Activated gamma-delta T cell treated with Interleukin-2 at 50 U/mL for 16 hours (primary cell): ENCODE measurements around the gene CAMK1D.
"Not testable (repeated sequence)": the region's sequence is repeated elsewhere in the genome, so short reads cannot be mapped to it uniquely, and the experiment has no call there.

Experiments used
- DNase-seq: peaks from one replicate; pipeline ENCODE4 v3.0.0-alpha.2; 2020

Gene CAMK1D

GRCh38 chr10:12431151-12432101 is 82.1 kb downstream of the CAMK1D start:
- no peak for DNase-seq

- no peak for DNase-seq
These were observed 83.2 kb downstream of the CAMK1D start for GRCh38 chr10:12432402-12433189.

- no peak for DNase-seq
These were observed 84.9 kb downstream of the CAMK1D start for GRCh38 chr10:12434277-12434676.

GRCh38 chr10:12434677-12435076 is 85.3 kb downstream of the CAMK1D start:
- DNase-seq, result not testable (repeated sequence)

DNA sequence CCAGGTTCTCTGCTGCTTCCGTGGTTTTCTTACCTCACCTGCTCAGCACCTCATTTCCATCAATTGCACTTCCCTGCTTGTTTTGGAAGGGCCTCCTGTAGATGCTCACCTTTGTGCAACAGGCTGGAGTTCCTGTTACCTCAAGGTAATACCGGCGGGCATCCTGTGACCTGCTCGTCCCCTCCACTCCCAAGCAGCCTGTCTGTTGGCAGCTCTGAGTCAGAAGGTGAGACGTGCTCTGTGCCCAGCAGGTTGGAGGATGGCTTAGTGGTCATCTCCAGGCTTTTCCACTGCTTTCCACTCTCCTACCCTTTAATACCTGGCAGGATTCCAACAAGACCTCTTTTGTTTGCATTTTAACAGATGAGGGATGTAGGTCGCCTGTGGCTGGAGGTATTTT is 86.0 kb downstream of the CAMK1D start:
- DNase-seq, result no peak

DNA sequence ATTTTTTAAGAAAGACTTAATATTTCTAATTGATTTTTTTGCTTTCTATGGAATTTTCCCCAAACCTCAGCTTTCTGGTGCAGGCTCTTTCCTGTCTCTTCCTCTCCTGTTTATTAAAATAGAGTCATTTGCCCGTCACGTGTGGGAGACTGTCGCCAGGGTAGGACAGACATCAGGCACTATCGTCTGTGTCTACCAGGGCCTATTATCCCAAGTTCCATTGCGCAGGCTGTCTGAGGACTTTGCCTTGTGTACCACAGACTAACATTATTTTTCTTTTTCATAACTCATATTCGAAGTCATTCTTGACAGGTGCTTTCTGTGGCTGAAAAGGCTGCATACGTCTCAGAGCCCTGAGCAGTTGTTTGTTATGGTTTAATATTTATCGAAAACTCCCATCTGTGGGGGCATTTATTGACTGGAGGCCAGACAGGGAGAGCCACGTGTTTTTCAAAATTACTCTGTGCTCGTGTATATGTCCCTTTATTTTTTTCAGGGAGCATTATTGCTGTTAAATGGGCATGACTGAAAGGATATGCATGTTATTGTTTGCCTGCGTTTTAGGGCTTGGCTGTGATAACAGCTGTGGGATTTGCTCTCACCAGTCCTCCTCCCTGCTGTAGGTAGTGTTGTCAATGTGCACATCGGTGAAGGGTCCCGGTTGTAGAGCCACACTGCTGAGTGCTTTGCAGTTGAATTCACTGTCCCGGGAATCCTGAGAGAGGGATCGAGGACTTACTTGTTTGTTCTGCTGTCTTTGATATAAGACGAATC is 89.8 kb downstream of the CAMK1D start:
- DNase-seq, result no peak

GRCh38 chr10:12439767-12440166 is 90.4 kb downstream of the CAMK1D start:
- not testable (repeated sequence) for DNase-seq

DNA sequence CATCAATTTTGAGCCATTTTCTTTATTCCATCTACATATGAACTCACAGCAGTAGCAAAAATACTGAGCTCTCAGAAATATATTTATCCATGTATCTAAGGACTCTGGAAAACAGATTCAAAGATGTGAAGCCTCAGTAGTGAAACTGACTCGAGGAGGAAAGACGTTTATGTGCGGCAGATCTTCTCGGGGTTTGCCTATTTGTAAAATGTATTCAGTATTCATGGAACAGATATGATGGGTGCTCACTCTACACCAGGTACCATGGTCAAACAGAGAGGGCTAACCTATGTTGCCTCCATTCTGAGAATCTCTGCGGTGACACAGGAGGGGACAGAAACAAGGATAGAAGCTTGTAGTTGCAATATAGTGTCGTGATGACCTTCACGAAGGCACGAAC is 93.7 kb downstream of the CAMK1D start:
- DNase-seq, result no peak

- DNase-seq, result no peak
These were observed 95.8 kb downstream of the CAMK1D start for GRCh38 chr10:12444981-12445700.

DNA sequence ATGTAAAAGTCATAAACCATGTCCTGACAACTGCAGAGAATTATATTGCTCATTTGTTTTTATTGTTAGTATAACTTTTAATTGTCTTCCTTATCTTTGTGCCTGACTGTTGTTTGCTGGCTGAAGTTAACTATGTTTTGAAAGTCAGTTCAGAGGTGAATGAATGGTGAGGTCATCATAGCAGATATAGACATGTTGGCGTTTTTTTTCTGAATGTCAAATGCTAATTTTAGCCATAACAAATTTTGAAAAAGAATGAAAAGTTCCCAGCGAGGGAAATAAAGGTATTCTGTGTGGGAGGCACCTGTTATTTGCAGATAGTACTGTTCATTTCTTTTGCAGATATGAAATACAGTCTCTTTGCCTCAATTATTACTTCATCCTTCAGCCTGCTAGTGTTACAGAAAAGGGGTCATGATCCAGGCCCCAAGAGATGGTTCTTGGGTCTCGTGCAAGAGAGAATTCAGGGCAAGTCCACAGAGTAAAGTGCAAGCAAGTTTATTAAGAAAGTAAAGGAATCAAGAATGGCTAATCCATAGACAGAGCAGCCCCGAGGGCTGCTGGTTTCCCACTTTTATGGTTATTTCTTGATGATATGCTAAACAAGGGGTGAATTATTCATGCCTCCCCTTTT is 96.5 kb downstream of the CAMK1D start:
- DNase-seq, result no peak

- no peak for DNase-seq
These were observed 99.0 kb downstream of the CAMK1D start for GRCh38 chr10:12448340-12448728.

DNA sequence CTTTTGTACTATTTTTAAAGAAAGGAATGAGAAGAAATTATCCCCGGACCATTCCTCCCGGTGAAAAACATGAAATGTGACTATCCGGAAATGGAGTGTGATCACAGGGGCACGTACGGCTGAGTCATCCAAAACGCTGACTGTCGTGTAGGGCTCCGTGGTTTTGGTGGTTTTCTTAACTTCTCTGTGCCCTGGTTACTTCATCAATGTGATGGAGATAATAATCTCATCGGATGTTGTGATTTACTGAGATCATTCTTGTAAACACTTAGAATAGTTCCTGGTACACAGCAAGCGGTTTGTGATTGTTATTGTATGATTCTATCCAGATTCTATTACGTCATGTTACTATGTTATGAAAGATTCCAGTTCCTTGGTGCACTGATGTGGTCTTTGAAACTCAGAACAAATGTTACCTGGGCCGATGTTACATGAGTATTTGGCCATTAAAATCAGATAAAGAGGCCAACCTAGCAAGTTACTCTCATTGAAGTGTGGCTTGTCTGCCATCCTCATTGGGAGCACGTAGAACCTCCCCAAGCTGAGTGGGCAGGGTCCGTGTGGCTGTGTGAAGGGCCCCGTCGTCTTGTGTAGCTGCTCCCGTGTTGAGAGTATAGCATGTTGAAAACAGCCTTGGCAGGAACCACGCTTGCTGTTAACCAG is 99.5 kb downstream of the CAMK1D start:
- peak; percentile 73 for DNase-seq

- no peak for DNase-seq
These were observed 106.0 kb downstream of the CAMK1D start for GRCh38 chr10:12455318-12455717.

- no peak for DNase-seq
These were observed 106.4 kb downstream of the CAMK1D start for GRCh38 chr10:12455766-12456165.

- DNase-seq, result no peak
These were observed 110.0 kb downstream of the CAMK1D start for GRCh38 chr10:12459340-12459739.

DNA sequence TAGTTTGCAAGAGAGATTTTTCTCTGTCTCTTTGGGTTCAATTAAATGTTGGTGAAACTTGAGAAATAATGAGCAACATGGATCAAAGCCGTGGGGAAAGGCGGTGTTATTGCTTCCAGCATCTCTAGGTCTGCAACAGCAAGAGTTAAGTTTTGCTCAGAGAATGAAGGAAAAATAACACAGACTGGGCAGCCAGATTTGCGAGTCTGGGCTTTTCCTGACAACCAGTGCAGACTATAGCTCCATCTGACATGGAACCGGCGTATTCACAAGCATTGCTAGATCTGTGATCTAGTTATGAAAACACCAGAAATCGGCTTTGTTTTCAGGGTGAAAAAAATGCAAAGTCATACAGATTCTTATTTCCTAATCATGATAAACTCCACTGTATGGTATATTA is 110.4 kb downstream of the CAMK1D start:
- DNase-seq, result no peak

DNA sequence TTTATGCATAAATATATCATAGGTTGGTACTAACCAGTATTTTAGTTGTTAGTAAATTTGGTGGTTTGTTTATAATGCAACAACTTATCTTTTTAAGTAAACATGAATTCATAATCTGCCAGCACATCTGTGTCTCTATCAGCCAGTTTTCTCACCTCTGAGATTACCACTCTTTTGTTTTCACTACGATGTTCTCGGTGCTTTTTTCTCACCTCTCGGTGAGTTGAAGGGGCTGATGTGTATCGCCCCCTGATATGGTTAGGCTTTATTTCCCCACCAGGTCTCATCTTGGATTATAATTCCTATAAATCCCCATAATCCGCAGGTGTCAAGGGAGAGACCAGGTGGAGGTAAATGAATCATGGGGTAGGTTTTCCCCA is 114.1 kb downstream of the CAMK1D start:
- DNase-seq, result no peak

DNA sequence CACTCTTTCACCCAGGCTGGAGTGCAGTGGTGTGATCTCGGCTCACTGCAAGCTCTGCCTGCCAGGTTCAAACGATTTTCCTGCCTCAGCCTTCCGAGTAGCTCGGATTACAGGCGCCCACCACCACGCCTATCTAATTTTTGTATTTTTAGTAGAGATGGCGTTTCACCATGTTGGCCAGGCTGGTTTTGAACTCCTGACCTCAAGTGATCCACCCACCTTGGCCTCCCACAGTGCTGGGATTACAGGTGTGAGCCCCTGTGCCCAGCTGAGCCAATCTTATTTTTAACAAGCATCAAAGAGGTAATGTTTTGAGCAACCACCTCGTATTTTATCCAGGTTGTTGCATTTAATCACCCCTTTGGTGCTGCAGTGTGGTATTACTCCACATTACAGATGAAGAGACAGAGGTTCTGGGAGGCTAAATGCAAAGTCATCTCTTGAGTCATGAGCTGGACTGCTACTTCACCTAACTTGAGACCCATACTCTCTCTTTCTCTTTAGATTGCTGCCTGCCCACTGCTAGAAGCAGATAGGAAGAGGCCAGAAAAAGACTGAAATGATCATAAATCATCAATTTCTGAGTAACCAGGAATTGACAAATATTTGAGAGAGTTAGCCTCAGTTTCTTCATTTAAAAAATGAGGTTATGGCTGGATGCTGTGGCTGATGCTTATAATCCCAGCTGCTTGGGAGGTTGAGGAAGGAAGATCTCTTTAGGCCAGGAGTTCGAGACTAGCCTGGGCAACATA is 116.2 kb downstream of the CAMK1D start:
- DNase-seq, result no peak

- DNase-seq, result no peak
These were observed 117.5 kb downstream of the CAMK1D start for GRCh38 chr10:12466704-12467305.

GRCh38 chr10:12469345-12469744 is 120.0 kb downstream of the CAMK1D start:
- no peak for DNase-seq
